ENCODE results near the gene RNASE3. TPM values are rescaled to one million over a fixed set of nuclear protein-coding genes. Genes with fewer than 3 reads are reported as not detected.
"Not testable (repeated sequence)": the region's sequence is repeated elsewhere in the genome, so short reads cannot be mapped to it uniquely, and the experiment has no call there.

RNASE3 gene
- total and polyA plus RNA-seq, 4 donors: 0.31 to 2.5 (median 0.79) TPM; not detected in 1

DNA sequence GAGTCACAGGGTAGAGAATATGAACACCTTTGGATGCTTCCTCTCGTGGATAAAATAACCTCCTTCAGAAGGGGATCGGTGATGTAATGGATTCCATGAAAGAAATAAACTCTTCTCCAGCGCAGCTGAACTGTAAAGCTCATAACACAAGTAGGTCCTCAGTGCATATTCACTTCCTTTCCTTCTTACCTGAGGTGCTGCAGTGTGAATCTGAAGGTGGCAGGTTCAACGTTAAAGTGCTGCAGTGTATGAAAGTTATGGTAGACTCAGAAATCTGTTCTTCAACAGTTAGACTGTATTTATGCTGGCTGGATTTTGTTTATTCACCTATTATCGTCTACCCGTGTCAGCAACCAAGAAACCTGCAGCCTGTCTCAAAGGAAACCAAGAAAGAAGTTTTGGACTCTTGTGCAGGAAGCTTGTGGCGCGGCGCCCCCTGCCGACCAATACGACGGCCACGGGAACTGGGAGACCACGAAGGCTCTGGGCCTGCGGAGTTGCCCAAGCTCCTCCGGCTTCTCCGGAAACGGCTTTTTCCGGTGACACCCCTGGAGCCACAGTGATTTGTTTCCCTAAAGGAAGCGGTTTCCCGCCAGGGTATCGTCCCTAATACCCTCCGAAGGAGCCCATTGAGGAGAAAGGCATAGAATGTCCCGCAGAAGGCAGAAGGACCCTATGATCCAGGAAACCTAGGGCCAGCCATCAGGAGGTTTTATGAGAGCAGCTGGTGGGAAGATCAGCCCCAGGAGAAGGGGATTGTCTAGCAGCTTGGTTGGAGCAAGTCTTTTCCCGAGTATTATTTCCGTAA, 17.6 kb upstream of the RNASE3 start:
- WGBS, 2 donors: 14 to 18% methylated on average over 26 of the region's 26 CpGs
- Histone ChIP-seq H3K4me3 (no peak overlapping the region), H3K9me3 (ENCODE audit: control insufficient read depth in 4 of 4, insufficient read depth in 3 of 4, low read length in 3 of 4) (peaks cover 0 to 2% (median 0%) of the 10 kb centered on the region in 4 donors), H3K36me3 (ENCODE audit: control insufficient read depth in 4 of 4, insufficient read depth in 4 of 4, low read length in 4 of 4) (no peaks in the 10 kb centered on the region), H3K9ac (ENCODE audit: insufficient read depth in 1 of 2, low read length in 2 of 2) (no peak overlapping the region), H3K27ac (ENCODE audit: low read depth in 1 of 2, low read length in 1 of 2) (no peak overlapping the region), H3K27me3 (ENCODE audit: control insufficient read depth in 3 of 3, insufficient read depth in 3 of 3, low read length in 2 of 3) (no peaks in the 10 kb centered on the region), H3K4me1 (ENCODE audit: control insufficient read depth in 5 of 5, insufficient read depth in 5 of 5, low read length in 5 of 5) (no peaks in the 10 kb centered on the region)
- ATAC-seq (ENCODE audit: insufficient read depth, low FRiP score) (peak; percentile 87), DNase-seq (peak; percentile 74 to 81 (median 80))
- TF ChIP-seq, protein P1, sequence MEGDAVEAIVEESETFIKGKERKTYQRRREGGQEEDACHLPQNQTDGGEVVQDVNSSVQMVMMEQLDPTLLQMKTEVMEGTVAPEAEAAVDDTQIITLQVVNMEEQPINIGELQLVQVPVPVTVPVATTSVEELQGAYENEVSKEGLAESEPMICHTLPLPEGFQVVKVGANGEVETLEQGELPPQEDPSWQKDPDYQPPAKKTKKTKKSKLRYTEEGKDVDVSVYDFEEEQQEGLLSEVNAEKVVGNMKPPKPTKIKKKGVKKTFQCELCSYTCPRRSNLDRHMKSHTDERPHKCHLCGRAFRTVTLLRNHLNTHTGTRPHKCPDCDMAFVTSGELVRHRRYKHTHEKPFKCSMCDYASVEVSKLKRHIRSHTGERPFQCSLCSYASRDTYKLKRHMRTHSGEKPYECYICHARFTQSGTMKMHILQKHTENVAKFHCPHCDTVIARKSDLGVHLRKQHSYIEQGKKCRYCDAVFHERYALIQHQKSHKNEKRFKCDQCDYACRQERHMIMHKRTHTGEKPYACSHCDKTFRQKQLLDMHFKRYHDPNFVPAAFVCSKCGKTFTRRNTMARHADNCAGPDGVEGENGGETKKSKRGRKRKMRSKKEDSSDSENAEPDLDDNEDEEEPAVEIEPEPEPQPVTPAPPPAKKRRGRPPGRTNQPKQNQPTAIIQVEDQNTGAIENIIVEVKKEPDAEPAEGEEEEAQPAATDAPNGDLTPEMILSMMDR (IDR thresholded peaks at IDR 0.05; ENCODE audit: control extremely low read depth, extremely low read depth): peak; percentile 69

DNA sequence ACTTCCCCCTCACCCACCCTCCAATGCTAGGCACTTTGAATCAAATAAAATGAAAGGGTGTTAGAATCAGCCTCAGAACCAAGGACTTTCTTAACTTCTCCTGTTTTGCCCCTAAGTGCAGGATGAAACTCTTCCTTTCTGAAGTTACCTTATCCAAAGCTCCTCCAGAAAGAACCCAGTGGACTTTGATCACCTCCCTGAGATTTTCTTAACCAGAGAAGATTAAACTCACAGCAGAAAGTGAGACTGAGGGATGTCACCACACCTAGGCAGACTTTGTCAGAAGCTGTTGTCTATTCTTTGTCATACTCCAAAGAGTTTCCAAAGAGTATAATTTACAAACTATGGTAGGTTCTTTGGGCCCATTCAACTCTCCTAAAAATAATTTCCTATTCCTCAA, 14.2 kb upstream of the RNASE3 start:
- Histone ChIP-seq H3K27ac (ENCODE audit: low read depth in 1 of 2, low read length in 1 of 2) (no peak overlapping the region), H3K36me3 (ENCODE audit: control insufficient read depth in 4 of 4, insufficient read depth in 4 of 4, low read length in 4 of 4) (no peaks in the 10 kb centered on the region), H3K4me3 (no peak overlapping the region), H3K27me3 (ENCODE audit: control insufficient read depth in 3 of 3, insufficient read depth in 3 of 3, low read length in 2 of 3) (no peaks in the 10 kb centered on the region), H3K4me1 (ENCODE audit: control insufficient read depth in 5 of 5, insufficient read depth in 5 of 5, low read length in 5 of 5) (no peaks in the 10 kb centered on the region), H3K9me3 (ENCODE audit: control insufficient read depth in 4 of 4, insufficient read depth in 3 of 4, low read length in 3 of 4) (peaks cover 0 to 2% (median 0%) of the 10 kb centered on the region in 4 donors), H3K9ac (ENCODE audit: insufficient read depth in 1 of 2, low read length in 2 of 2) (no peak overlapping the region)
- TF ChIP-seq, protein P1 (IDR thresholded peaks at IDR 0.05; ENCODE audit: control extremely low read depth, extremely low read depth): no peak
- DNase-seq (no peak), ATAC-seq (ENCODE audit: insufficient read depth, low FRiP score) (no peak)

DNA sequence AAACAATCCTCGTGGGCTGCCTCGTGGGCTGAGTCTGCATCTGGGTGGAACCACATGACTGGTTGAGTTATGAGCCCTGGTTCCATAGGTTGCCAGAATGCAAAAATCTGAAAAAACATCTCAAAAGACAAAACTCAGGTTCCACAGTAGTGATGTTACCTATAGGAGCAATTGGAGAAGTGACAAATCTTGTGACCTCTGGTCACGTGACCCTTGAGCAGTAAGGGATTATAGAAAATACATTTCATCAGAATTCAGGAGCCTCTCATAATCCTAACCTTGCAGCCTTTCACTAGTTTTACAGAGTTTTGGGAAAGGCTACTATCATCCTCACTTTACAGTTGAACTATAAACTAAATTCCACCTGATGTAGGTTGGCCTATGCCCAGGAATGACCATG, 12.5 kb upstream of the RNASE3 start:
- peaks cover 0 to 2% (median 0%) of the 10 kb centered on the region in 4 donors for H3K9me3 ChIP-seq (ENCODE audit: control insufficient read depth in 4 of 4, insufficient read depth in 3 of 4, low read length in 3 of 4)
- TF ChIP-seq, protein P1 (IDR thresholded peaks at IDR 0.05; ENCODE audit: control extremely low read depth, extremely low read depth): no peak

DNA sequence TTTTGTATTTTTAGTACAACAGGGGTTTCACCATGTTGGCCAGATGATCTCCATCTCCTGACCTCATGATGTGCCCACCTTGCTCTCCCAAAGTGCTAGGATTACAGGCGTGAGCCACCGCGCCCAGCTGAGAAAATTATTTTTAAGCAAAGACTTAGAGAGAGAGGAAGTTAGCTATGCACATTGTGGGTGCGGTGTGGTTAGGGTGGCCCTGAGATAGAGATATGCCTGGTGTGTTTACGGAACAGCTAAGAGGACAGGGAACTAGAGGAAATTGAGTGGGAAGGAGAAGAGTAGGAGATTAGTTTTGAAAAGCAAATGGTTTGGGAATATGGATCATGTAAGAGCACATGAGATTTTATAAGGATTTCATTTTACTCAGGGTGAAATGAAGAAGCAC, 10.0 kb upstream of the RNASE3 start:
- 20 to 45% methylated on average over 5 of the region's 5 CpGs for WGBS, 2 donors
- not testable (repeated sequence) for H3K4me1 ChIP-seq (ENCODE audit: control insufficient read depth in 5 of 5, insufficient read depth in 5 of 5, low read length in 5 of 5); H3K9me3 ChIP-seq (ENCODE audit: control insufficient read depth in 4 of 4, insufficient read depth in 3 of 4, low read length in 3 of 4); DNase-seq; ATAC-seq (ENCODE audit: insufficient read depth, low FRiP score); H3K36me3 ChIP-seq (ENCODE audit: control insufficient read depth in 4 of 4, insufficient read depth in 4 of 4, low read length in 4 of 4); H3K27ac ChIP-seq (ENCODE audit: low read depth in 1 of 2, low read length in 1 of 2); H3K4me3 ChIP-seq; H3K9ac ChIP-seq (ENCODE audit: insufficient read depth in 1 of 2, low read length in 2 of 2); H3K27me3 ChIP-seq (ENCODE audit: control insufficient read depth in 3 of 3, insufficient read depth in 3 of 3, low read length in 2 of 3)

More for the DNA sequence above, 12.5 kb upstream of the RNASE3 start:
- no peak overlapping the region for H3K27ac ChIP-seq (ENCODE audit: low read depth in 1 of 2, low read length in 1 of 2)
- H3K9ac ChIP-seq (ENCODE audit: insufficient read depth in 1 of 2, low read length in 2 of 2): no peak overlapping the region
- H3K27me3 ChIP-seq (ENCODE audit: control insufficient read depth in 3 of 3, insufficient read depth in 3 of 3, low read length in 2 of 3): no peaks in the 10 kb centered on the region
- no peaks in the 10 kb centered on the region for H3K36me3 ChIP-seq (ENCODE audit: control insufficient read depth in 4 of 4, insufficient read depth in 4 of 4, low read length in 4 of 4)
- DNase-seq (no peak), ATAC-seq (ENCODE audit: insufficient read depth, low FRiP score) (no peak)
- no peaks in the 10 kb centered on the region for H3K4me1 ChIP-seq (ENCODE audit: control insufficient read depth in 5 of 5, insufficient read depth in 5 of 5, low read length in 5 of 5)
- no peak overlapping the region for H3K4me3 ChIP-seq
- WGBS, 2 donors: 73 to 80% methylated on average over 3 of the region's 3 CpGs

DNA sequence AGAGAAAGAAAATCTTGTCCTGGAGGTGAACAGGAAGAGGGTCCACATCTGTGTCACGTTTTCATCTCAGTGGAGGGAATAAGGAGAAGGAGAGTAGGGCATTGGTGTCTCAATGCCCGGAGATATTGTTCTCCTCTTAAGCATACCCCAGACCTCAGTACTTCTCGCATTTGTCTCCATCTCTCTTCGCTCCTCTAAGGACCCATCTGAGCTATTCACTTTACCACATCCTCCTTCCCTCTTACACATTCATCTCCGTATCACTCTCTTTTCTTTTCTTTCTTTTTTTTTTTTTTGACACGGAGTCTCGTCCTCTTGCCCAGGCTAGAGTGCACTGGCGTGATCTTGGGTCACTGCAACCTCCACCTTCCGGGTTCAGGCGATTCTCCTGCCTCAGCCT, 8.4 kb upstream of the RNASE3 start:
- not testable (repeated sequence) for H3K36me3 ChIP-seq (ENCODE audit: control insufficient read depth in 4 of 4, insufficient read depth in 4 of 4, low read length in 4 of 4); H3K9ac ChIP-seq (ENCODE audit: insufficient read depth in 1 of 2, low read length in 2 of 2); DNase-seq; H3K4me1 ChIP-seq (ENCODE audit: control insufficient read depth in 5 of 5, insufficient read depth in 5 of 5, low read length in 5 of 5); H3K27ac ChIP-seq (ENCODE audit: low read depth in 1 of 2, low read length in 1 of 2); H3K9me3 ChIP-seq (ENCODE audit: control insufficient read depth in 4 of 4, insufficient read depth in 3 of 4, low read length in 3 of 4); H3K27me3 ChIP-seq (ENCODE audit: control insufficient read depth in 3 of 3, insufficient read depth in 3 of 3, low read length in 2 of 3); H3K4me3 ChIP-seq; ATAC-seq (ENCODE audit: insufficient read depth, low FRiP score)
- 83% methylated on average over 1 of the region's 10 CpGs; no CpG with 5 or more reads in 1 of the 2 donors for WGBS, 2 donors

DNA sequence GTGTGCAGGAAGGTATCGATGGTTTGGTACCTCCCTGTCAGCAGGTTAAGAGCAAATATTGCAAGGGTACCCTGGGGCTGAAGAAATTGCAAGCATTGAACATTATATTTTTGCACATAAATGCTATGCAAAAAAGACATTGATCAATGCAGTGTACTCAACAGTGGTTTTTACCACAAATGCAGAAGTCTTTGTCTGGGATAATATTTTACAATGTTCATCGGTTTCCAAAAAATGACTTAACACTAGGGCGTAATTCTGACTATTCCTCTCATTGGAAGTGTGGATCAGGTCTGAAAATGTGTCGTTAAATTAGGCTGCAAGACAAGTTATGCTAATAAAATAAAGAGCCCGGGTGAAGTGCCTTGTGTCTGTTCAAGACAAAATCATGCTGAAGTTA, 2.8 kb upstream of the RNASE3 start:
- WGBS, 2 donors: 47 to 69% methylated on average over 5 of the region's 5 CpGs
- not testable (repeated sequence) for H3K9me3 ChIP-seq (ENCODE audit: control insufficient read depth in 4 of 4, insufficient read depth in 3 of 4, low read length in 3 of 4); DNase-seq; ATAC-seq (ENCODE audit: insufficient read depth, low FRiP score); H3K27me3 ChIP-seq (ENCODE audit: control insufficient read depth in 3 of 3, insufficient read depth in 3 of 3, low read length in 2 of 3); H3K36me3 ChIP-seq (ENCODE audit: control insufficient read depth in 4 of 4, insufficient read depth in 4 of 4, low read length in 4 of 4); H3K27ac ChIP-seq (ENCODE audit: low read depth in 1 of 2, low read length in 1 of 2); H3K4me3 ChIP-seq; H3K4me1 ChIP-seq (ENCODE audit: control insufficient read depth in 5 of 5, insufficient read depth in 5 of 5, low read length in 5 of 5); H3K9ac ChIP-seq (ENCODE audit: insufficient read depth in 1 of 2, low read length in 2 of 2)
